ENCODE measurements around the gene MRGPRF. TPM values are rescaled to one million over a fixed set of nuclear protein-coding genes. Genes with fewer than 3 reads are reported as not detected.
A peak's percentile ranks its signal among the peaks of the same experiment; 100 is the strongest.

Gene MRGPRF
- polyA plus RNA-seq, 1 donor from 2014 or later: not detected

GRCh38 chr11:69014898-69015549 lies 2.0 kb upstream of the MRGPRF start:
- H3K27me3 Mint-ChIP-seq: peaks cover 21% of the 10 kb centered on the region
- H3K4me1 Mint-ChIP-seq: no peaks in the 10 kb centered on the region
- H3K36me3 Mint-ChIP-seq: no peaks in the 10 kb centered on the region
- H3K9me3 Mint-ChIP-seq: peaks cover 0 to 2% (median 0%) of the 10 kb centered on the region in 3 donors
- H3K27ac Mint-ChIP-seq: no peak overlapping the region
- peak overlapping the region in 1 of 4 donors; percentile 70 for H3K4me3 Mint-ChIP-seq

DNA sequence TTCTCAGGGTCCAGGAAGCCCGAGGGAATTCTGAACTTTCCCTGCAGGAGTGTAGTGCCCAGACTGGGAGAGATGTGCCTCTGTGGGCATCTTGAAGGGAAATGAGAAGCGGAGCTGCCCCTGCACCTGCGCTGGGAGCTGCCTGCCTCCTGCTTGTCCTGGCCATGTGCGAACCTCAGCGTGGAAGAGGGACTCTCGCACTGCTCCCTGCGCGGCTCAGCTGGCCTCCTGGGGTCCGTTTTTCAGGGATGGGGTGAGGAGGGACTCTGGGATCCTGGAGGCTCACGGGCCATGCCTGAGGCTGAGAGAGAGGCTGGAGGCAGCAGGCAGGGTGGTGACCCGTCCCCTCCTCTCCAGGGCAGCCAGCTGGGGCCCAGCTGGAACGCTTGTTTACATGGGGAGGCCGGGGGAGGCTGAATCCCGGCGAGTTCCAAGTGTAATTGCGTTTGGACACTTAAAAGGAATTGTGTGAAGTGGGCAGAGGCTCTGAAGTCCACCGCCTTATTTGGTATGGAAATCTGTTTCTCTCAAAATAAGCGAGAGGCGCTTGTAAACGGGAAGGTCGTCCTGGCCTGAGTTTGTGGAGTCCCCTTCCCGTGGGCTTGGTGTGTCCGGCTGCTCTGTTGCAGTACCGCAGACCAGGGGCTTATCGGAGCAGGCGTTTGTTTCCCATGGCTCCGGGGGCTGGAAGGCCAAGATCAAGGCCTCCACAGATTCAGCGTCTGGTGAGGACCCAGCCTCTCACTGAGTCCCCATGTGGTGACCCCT lies 1.2 kb upstream of the MRGPRF start:
- Mint-ChIP-seq H3K9me3 (peaks cover 0 to 2% (median 0%) of the 10 kb centered on the region in 3 donors), H3K27me3 (peaks cover 22% of the 10 kb centered on the region), H3K27ac (no peak overlapping the region), H3K4me3 (no peak overlapping the region), H3K36me3 (no peaks in the 10 kb centered on the region), H3K4me1 (no peaks in the 10 kb centered on the region)

GRCh38 chr11:69012092-69013008 lies 696 bp downstream of the MRGPRF start:
- Mint-ChIP-seq H3K27ac (no peak overlapping the region), H3K36me3 (no peaks in the 10 kb centered on the region), H3K4me3 (peak overlapping the region in 2 of 4 donors; percentile 3 to 55), H3K27me3 (peaks cover 27% of the 10 kb centered on the region), H3K9me3 (peaks cover 0 to 2% (median 0%) of the 10 kb centered on the region in 3 donors), H3K4me1 (no peaks in the 10 kb centered on the region)

- Mint-ChIP-seq H3K36me3 (no peaks in the 10 kb centered on the region), H3K4me3 (peak overlapping the region in 2 of 4 donors; percentile 3 to 55), H3K9me3 (peaks cover 0 to 2% (median 0%) of the 10 kb centered on the region in 3 donors), H3K4me1 (no peaks in the 10 kb centered on the region), H3K27me3 (peaks cover 27% of the 10 kb centered on the region), H3K27ac (no peak overlapping the region)
Measured at GRCh38 chr11:69011624-69012091, 1.4 kb downstream of the MRGPRF start.

DNA sequence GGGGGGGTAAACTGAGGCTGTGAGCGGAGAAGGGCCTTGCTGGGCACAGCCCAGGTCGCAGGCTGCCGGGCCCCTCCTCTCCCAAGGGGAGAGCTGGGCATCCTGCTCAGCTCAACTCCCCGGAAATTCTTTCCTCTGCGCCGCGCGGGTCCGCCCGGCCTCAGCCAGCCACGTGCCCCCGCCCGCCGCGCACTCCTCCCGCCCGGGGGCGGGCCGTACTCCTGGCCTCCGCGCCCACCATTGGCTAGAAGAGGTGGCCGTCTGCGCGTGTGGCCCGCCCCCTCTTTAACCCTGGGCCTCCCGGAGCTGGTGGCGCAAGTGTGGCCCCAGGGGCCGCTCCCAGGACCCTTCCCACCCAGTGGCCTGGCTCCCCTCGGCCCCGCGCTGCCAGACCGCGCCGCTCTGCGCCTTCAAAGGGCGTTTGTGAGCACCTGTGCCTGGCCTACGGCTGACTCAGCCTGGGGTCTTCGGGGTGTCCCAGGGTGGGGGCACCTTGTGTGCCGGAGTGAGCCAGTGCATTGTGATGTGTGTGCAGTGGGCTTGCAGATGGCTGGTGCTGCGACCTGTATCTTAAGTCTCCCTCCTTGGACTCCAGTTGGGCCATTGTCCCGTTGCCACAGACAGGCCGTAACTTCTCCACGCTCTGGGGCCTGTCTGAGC lies 2.0 kb downstream of the MRGPRF start:
- Mint-ChIP-seq H3K4me3 (no peak overlapping the region), H3K4me1 (no peaks in the 10 kb centered on the region)

GRCh38 chr11:69010361-69010891 lies 2.6 kb downstream of the MRGPRF start:
- peaks cover 28% of the 10 kb centered on the region for H3K27me3 Mint-ChIP-seq
- H3K9me3 Mint-ChIP-seq: no peaks in the 10 kb centered on the region
- H3K27ac Mint-ChIP-seq: no peak overlapping the region
- H3K4me3 Mint-ChIP-seq: no peak overlapping the region
- H3K4me1 Mint-ChIP-seq: no peaks in the 10 kb centered on the region
- no peaks in the 10 kb centered on the region for H3K36me3 Mint-ChIP-seq

More for the DNA sequence above, 2.0 kb downstream of the MRGPRF start:
- peaks cover 27% of the 10 kb centered on the region for H3K27me3 Mint-ChIP-seq
- H3K9me3 Mint-ChIP-seq: no peaks in the 10 kb centered on the region
- H3K36me3 Mint-ChIP-seq: no peaks in the 10 kb centered on the region
- no peak overlapping the region for H3K27ac Mint-ChIP-seq

- Mint-ChIP-seq H3K9me3 (no peaks in the 10 kb centered on the region), H3K4me3 (no peak overlapping the region), H3K27me3 (peaks cover 27% of the 10 kb centered on the region), H3K27ac (no peak overlapping the region), H3K4me1 (no peaks in the 10 kb centered on the region), H3K36me3 (no peaks in the 10 kb centered on the region)
Measured at GRCh38 chr11:69009441-69010211, 3.4 kb downstream of the MRGPRF start.

- H3K36me3 Mint-ChIP-seq: no peaks in the 10 kb centered on the region
- H3K9me3 Mint-ChIP-seq: no peaks in the 10 kb centered on the region
- H3K4me1 Mint-ChIP-seq: no peaks in the 10 kb centered on the region
- no peak overlapping the region for H3K4me3 Mint-ChIP-seq
- no peak overlapping the region for H3K27ac Mint-ChIP-seq
- H3K27me3 Mint-ChIP-seq: peaks cover 25% of the 10 kb centered on the region
Measured at GRCh38 chr11:69008737-69009440, 4.2 kb downstream of the MRGPRF start.

GRCh38 chr11:69007975-69008381 lies 5.1 kb downstream of the MRGPRF start:
- Mint-ChIP-seq H3K4me3 (no peak overlapping the region), H3K27me3 (peaks cover 29% of the 10 kb centered on the region), H3K4me1 (no peaks in the 10 kb centered on the region), H3K27ac (peak overlapping the region in 1 of 3 donors; percentile 19), H3K9me3 (no peaks in the 10 kb centered on the region), H3K36me3 (no peaks in the 10 kb centered on the region)

DNA sequence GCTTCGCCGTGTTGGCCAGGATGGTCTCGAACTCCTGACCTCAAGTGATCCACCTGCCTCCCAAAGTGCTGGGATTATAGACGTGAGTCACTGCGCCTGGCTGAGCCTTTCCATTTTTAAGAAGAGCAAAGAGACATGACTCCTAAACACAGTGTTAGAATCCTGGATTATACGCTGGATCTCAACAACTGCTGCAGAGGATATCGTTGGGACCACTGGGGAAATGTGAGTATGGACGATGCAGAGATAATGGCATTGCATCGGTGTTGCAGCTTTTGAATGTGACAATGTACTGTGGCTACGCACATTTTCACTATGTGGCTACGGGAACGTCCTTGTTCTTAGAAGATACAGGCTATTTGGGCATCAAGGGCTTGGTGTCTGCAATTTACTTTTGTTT lies 6.2 kb downstream of the MRGPRF start:
- Mint-ChIP-seq H3K4me3 (no peak overlapping the region), H3K9me3 (no peaks in the 10 kb centered on the region), H3K27ac (no peak overlapping the region), H3K4me1 (no peaks in the 10 kb centered on the region), H3K36me3 (no peaks in the 10 kb centered on the region), H3K27me3 (peaks cover 22% of the 10 kb centered on the region)

- Mint-ChIP-seq H3K4me3 (no peak overlapping the region), H3K4me1 (no peaks in the 10 kb centered on the region), H3K27me3 (peaks cover 18% of the 10 kb centered on the region), H3K9me3 (no peaks in the 10 kb centered on the region), H3K36me3 (no peaks in the 10 kb centered on the region), H3K27ac (no peak overlapping the region)
Measured at GRCh38 chr11:69005631-69006368, 7.2 kb downstream of the MRGPRF start.

GRCh38 chr11:69005183-69005630 lies 7.8 kb downstream of the MRGPRF start:
- H3K27me3 Mint-ChIP-seq: peaks cover 18% of the 10 kb centered on the region
- H3K4me3 Mint-ChIP-seq: no peak overlapping the region
- H3K36me3 Mint-ChIP-seq: no peaks in the 10 kb centered on the region
- no peak overlapping the region for H3K27ac Mint-ChIP-seq
- H3K9me3 Mint-ChIP-seq: no peaks in the 10 kb centered on the region
- no peaks in the 10 kb centered on the region for H3K4me1 Mint-ChIP-seq
